Upper lobe of right lung (tissue), 1 donor: ENCODE data around the gene KCTD13. TPM values are rescaled to one million over a fixed set of nuclear protein-coding genes. Genes with fewer than 3 reads are reported as not detected.

Experiments
- ATAC-seq: fragments of 200-7000 bp; cut with Tn5 transposase; one replicate; pipeline ENCODE4 v1.9.1; 2020; ENCODE audit warnings: mild to moderate bottlenecking, moderate library complexity
- DNase-seq: peaks from one replicate; pipeline ENCODE4 v3.0.0-alpha.2; 2020
- H3K27ac ChIP-seq: fragments of 200-600 bp; one replicate; pipeline ENCODE4 v1.8.0; 2022
- H3K27me3 ChIP-seq: fragments of 200-600 bp; one replicate; pipeline ENCODE4 v1.8.0; 2022; ENCODE audit warnings: mild to moderate bottlenecking
- H3K36me3 ChIP-seq: fragments of 200-600 bp; one replicate; pipeline ENCODE4 v1.8.0; 2022
- H3K4me1 ChIP-seq: fragments of 200-600 bp; one replicate; pipeline ENCODE4 v1.8.0; 2022
- H3K4me3 ChIP-seq: fragments of 200-600 bp; one replicate; pipeline ENCODE4 v1.8.0; 2022; ENCODE audit warnings: mild to moderate bottlenecking
- H3K9me3 ChIP-seq: fragments of 200-600 bp; one replicate; pipeline ENCODE4 v1.8.0; 2022
- CTCF ChIP-seq: fragments of 200-600 bp; IDR thresholded peaks from one replicate; pipeline ENCODE4 v1.8.0; 2022; ENCODE audit warnings: antibody characterized with exemption
- intact Hi-C: fragments of 100-400 bp; cut with DNase I; formaldehyde crosslinking; loops from one replicate; pipeline ENCODE4 v1.11.0; 2022
- long read RNA-seq: library from polyadenylated mRNA; unstranded; transcript quantifications from one replicate; pipeline ENCODE4 v2.0.0, GENCODE V29; 2021
- total RNA-seq: library from RNA; stranded (reverse); fragmentation: NEBNext Ultra II Directional; extraction: Animal tissue kit (Norgen Biotek cat#: 25700); gene quantifications from one replicate; pipeline ENCODE4 v1.2.1, GENCODE V29; 2021
- donor health status: DM: no; HTN: yes; CAD: no; lungs with severe emphysema.

Gene KCTD13
- 23.5 TPM for total RNA-seq
- long read RNA-seq, full-length matches to known transcripts: 20 of 32 reads
- long read RNA-seq, partial matches to known transcripts: 1 of 32 reads
- long read RNA-seq, other reads (novel, unspliced or antisense): 11 of 32 reads

GRCh38 chr16:29925781-29926710 lies at the start of gene KCTD13:
KCTD13 (minus strand) TSS chr16:29926226; CDS start chr16:29926033, 193 bp downstream.
- ATAC-seq (peak; percentile 98), DNase-seq (peak; percentile 93)
- peaks cover 20% of the 10 kb centered on the region for H3K4me1 ChIP-seq
- peak within 1 kb of the TSS; percentile 90 for H3K27ac ChIP-seq
- no peaks in the 10 kb centered on the region for H3K9me3 ChIP-seq
- TF ChIP-seq CTCF: no peak
- H3K27me3 ChIP-seq: no peaks in the 10 kb centered on the region
- peak within 1 kb of the TSS; percentile 97 for H3K4me3 ChIP-seq
- peaks cover 20% of the 10 kb centered on the region for H3K36me3 ChIP-seq
- intact Hi-C loops: loop anchor here (10.0 kb wide), 1 partner anchor 69 kb away; the partner anchor contains the start of genes HIRIP3 and INO80E

- Histone ChIP-seq H3K9me3 (no peaks in the 10 kb centered on the region), H3K27me3 (no peaks in the 10 kb centered on the region), H3K27ac (peak overlapping the region; percentile 93), H3K4me3 (peak overlapping the region; percentile 99), H3K4me1 (peaks cover 33% of the 10 kb centered on the region), H3K36me3 (peaks cover 40% of the 10 kb centered on the region)
- ATAC-seq: no peak
- DNase-seq: no peak
- no peak for TF ChIP-seq CTCF
- intact Hi-C loops: no loop called here
Observed at GRCh38 chr16:29975134-29975538, 49.1 kb upstream of the KCTD13 start.

GRCh38 chr16:29974291-29975133 lies 48.5 kb upstream of the KCTD13 start:
- Histone ChIP-seq H3K27me3 (no peaks in the 10 kb centered on the region), H3K36me3 (peaks cover 40% of the 10 kb centered on the region), H3K27ac (peak overlapping the region; percentile 93), H3K9me3 (no peaks in the 10 kb centered on the region), H3K4me1 (peaks cover 33% of the 10 kb centered on the region), H3K4me3 (peak overlapping the region; percentile 99)
- ATAC-seq (peak; percentile 23), DNase-seq (peak; percentile 70)
- intact Hi-C loops: no loop called here
- TF ChIP-seq CTCF: no peak

- H3K4me3 ChIP-seq: peak within 1 kb of the TSS; percentile 99
- peak; percentile 99 for DNase-seq
- H3K27ac ChIP-seq: peak within 1 kb of the TSS; percentile 93
- H3K4me1 ChIP-seq: peaks cover 29% of the 10 kb centered on the region
- H3K27me3 ChIP-seq: no peaks in the 10 kb centered on the region
- H3K9me3 ChIP-seq: no peaks in the 10 kb centered on the region
- H3K36me3 ChIP-seq: peaks cover 40% of the 10 kb centered on the region
- peak; percentile 99 for ATAC-seq
- intact Hi-C loops: no loop called here
- TF ChIP-seq CTCF: no peak
Observed at GRCh38 chr16:29973384-29974246, 47.6 kb upstream of the KCTD13 start, which contains the start of gene TAOK2. TAOK2 (plus strand) TSS chr16:29973868; CDS start chr16:29977773, 3,905 bp downstream.

- Histone ChIP-seq H3K27me3 (no peaks in the 10 kb centered on the region), H3K4me3 (no peak overlapping the region), H3K36me3 (peaks cover 40% of the 10 kb centered on the region)
Observed at GRCh38 chr16:29972992-29973383, 47.0 kb upstream of the KCTD13 start.

More at GRCh38 chr16:29972992-29973383, 47.0 kb upstream of the KCTD13 start:
- Histone ChIP-seq H3K4me1 (peaks cover 29% of the 10 kb centered on the region), H3K9me3 (no peaks in the 10 kb centered on the region), H3K27ac (no peak overlapping the region)
- intact Hi-C loops: no loop called here
- TF ChIP-seq CTCF: no peak
- ATAC-seq: no peak
- no peak for DNase-seq
